ENCODE data around the gene SH2D4B.

SH2D4B gene

DNA sequence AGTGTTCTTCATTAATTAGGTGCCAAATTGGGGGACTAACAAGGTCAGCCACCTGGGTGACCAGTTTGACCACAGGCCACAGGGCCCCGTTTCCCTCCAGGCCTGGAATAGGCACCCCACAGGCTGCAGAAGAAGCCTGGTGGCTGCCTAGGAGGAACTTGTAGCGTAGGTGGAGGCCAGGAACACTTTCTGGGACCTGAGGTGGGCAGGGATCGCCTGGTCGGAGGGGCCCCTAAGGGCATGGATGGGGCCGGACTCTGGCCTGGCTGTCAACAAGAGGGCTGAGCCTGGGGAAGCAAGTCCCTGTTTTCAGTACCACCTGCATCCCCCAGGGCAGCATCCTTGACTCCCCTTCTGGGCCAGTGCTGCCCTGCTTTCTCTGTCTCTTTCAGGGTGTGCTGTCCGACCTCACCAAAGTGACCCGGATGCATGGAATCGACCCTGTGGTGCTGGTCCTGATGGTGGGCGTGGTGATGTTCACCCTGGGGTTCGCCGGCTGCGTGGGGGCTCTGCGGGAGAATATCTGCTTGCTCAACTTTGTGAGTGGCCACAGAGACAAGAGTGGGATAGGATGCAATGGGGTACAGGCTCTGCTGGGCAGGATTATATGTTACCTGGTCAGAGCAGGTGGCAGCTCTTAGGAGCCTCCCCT lies 30.7 kb upstream of the SH2D4B start:
- Histone ChIP-seq H4K20me1 (ENCODE audit: insufficient read depth, low read length) (no peaks in the 10 kb centered on the region), H3F3A (ENCODE audit: insufficient read depth, low read length) (no peaks in the 10 kb centered on the region), H3K9ac (ENCODE audit: low read length) (no peak overlapping the region), H3K27ac (ENCODE audit: low read depth, low read length, poor library complexity, severe bottlenecking) (no peak overlapping the region), H3K4me2 (ENCODE audit: low read length) (no peak overlapping the region), H3K9me3 (ENCODE audit: low read length) (no peaks in the 10 kb centered on the region), H3K36me3 (ENCODE audit: insufficient read depth, low read length) (peaks cover 44% of the 10 kb centered on the region), H3K9me2 (ENCODE audit: low read depth, low read length) (no peaks in the 10 kb centered on the region), H3K79me2 (ENCODE audit: insufficient read depth, low read length) (no peaks in the 10 kb centered on the region), H3K27me3 (ENCODE audit: insufficient read depth, low read length) (no peaks in the 10 kb centered on the region), H3K4me1 (ENCODE audit: insufficient read depth, low read length, severe bottlenecking) (peaks cover 23% of the 10 kb centered on the region), H2AFZ (ENCODE audit: low read length) (no peak overlapping the region), H3K4me3 (ENCODE audit: low read depth, low read length, poor library complexity, severe bottlenecking) (no peak overlapping the region)
- TF ChIP-seq, protein P1, sequence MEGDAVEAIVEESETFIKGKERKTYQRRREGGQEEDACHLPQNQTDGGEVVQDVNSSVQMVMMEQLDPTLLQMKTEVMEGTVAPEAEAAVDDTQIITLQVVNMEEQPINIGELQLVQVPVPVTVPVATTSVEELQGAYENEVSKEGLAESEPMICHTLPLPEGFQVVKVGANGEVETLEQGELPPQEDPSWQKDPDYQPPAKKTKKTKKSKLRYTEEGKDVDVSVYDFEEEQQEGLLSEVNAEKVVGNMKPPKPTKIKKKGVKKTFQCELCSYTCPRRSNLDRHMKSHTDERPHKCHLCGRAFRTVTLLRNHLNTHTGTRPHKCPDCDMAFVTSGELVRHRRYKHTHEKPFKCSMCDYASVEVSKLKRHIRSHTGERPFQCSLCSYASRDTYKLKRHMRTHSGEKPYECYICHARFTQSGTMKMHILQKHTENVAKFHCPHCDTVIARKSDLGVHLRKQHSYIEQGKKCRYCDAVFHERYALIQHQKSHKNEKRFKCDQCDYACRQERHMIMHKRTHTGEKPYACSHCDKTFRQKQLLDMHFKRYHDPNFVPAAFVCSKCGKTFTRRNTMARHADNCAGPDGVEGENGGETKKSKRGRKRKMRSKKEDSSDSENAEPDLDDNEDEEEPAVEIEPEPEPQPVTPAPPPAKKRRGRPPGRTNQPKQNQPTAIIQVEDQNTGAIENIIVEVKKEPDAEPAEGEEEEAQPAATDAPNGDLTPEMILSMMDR (IDR thresholded peaks at IDR 0.05; ENCODE audit: low read length), result no peak
- TF ChIP-seq EZH2 (IDR thresholded peaks at IDR 0.05; ENCODE audit: borderline replicate concordance, low read length), result no peak

- Histone ChIP-seq H3K9me3 (ENCODE audit: low read length) (no peaks in the 10 kb centered on the region), H3K4me3 (ENCODE audit: low read depth, low read length, poor library complexity, severe bottlenecking) (no peak overlapping the region), H3K79me2 (ENCODE audit: insufficient read depth, low read length) (no peaks in the 10 kb centered on the region), H3K27me3 (ENCODE audit: insufficient read depth, low read length) (no peaks in the 10 kb centered on the region), H3F3A (ENCODE audit: insufficient read depth, low read length) (no peaks in the 10 kb centered on the region), H4K20me1 (ENCODE audit: insufficient read depth, low read length) (no peaks in the 10 kb centered on the region), H3K27ac (ENCODE audit: low read depth, low read length, poor library complexity, severe bottlenecking) (no peak overlapping the region), H3K9ac (ENCODE audit: low read length) (no peak overlapping the region), H2AFZ (ENCODE audit: low read length) (no peak overlapping the region), H3K9me2 (ENCODE audit: low read depth, low read length) (no peaks in the 10 kb centered on the region), H3K4me2 (ENCODE audit: low read length) (no peak overlapping the region), H3K36me3 (ENCODE audit: insufficient read depth, low read length) (peaks cover 62% of the 10 kb centered on the region), H3K4me1 (ENCODE audit: insufficient read depth, low read length, severe bottlenecking) (peaks cover 7% of the 10 kb centered on the region)
- TF ChIP-seq EZH2 (IDR thresholded peaks at IDR 0.05; ENCODE audit: borderline replicate concordance, low read length), result no peak
- TF ChIP-seq, protein P1 (IDR thresholded peaks at IDR 0.05; ENCODE audit: low read length), result no peak
Measured at GRCh38 chr10:80509108-80509402, 28.6 kb upstream of the SH2D4B start.

- Histone ChIP-seq H4K20me1 (ENCODE audit: insufficient read depth, low read length) (no peaks in the 10 kb centered on the region), H3K27me3 (ENCODE audit: insufficient read depth, low read length) (no peaks in the 10 kb centered on the region), H3K4me2 (ENCODE audit: low read length) (no peak overlapping the region), H3K9ac (ENCODE audit: low read length) (no peak overlapping the region), H3K27ac (ENCODE audit: low read depth, low read length, poor library complexity, severe bottlenecking) (no peak overlapping the region), H3K79me2 (ENCODE audit: insufficient read depth, low read length) (no peaks in the 10 kb centered on the region), H3K4me3 (ENCODE audit: low read depth, low read length, poor library complexity, severe bottlenecking) (no peak overlapping the region), H3F3A (ENCODE audit: insufficient read depth, low read length) (no peaks in the 10 kb centered on the region), H3K9me2 (ENCODE audit: low read depth, low read length) (no peaks in the 10 kb centered on the region), H3K36me3 (ENCODE audit: insufficient read depth, low read length) (peaks cover 68% of the 10 kb centered on the region), H3K9me3 (ENCODE audit: low read length) (no peaks in the 10 kb centered on the region), H2AFZ (ENCODE audit: low read length) (no peak overlapping the region), H3K4me1 (ENCODE audit: insufficient read depth, low read length, severe bottlenecking) (peaks cover 2% of the 10 kb centered on the region)
- no peak for TF ChIP-seq EZH2 (IDR thresholded peaks at IDR 0.05; ENCODE audit: borderline replicate concordance, low read length)
- TF ChIP-seq, protein P1 (IDR thresholded peaks at IDR 0.05; ENCODE audit: low read length), result no peak
Measured at GRCh38 chr10:80509403-80510161, 28.1 kb upstream of the SH2D4B start.

Measured in OCI-LY1 (cell line).